H9 (cell line): ENCODE data around the gene RBMS3. TPM values are rescaled to one million over a fixed set of nuclear protein-coding genes. Genes with fewer than 3 reads are reported as not detected.

Source experiments
- DNase-seq: peaks from one replicate; pipeline ENCODE4 v3.0.0-alpha.2; 2017
- H2AFZ ChIP-seq: one replicate; pipeline ENCODE4 v1.6.1; 2013; ENCODE audit warnings: mild to moderate bottlenecking, low read length, control low read depth, moderate library complexity
- H2AK5ac ChIP-seq: 2 replicates; pipeline ENCODE4 v1.6.1; 2013; ENCODE audit warnings: low read length, control low read depth, mixed read lengths; ENCODE audit not compliant: insufficient read length
- H2BK120ac ChIP-seq: one replicate; pipeline ENCODE4 v1.6.1; 2013; ENCODE audit warnings: low read depth, mild to moderate bottlenecking, low read length, control low read depth, inconsistent platforms; ENCODE audit not compliant: poor library complexity, severe bottlenecking
- H2BK12ac ChIP-seq: 2 replicates; pipeline ENCODE4 v1.6.1; 2013; ENCODE audit warnings: low read length, control low read depth, mixed read lengths, low read depth; ENCODE audit not compliant: insufficient read length
- H2BK15ac ChIP-seq: 2 replicates; pipeline ENCODE4 v1.6.1; 2013; ENCODE audit warnings: low read depth, low read length, control low read depth
- H2BK20ac ChIP-seq: one replicate; pipeline ENCODE4 v1.6.1; 2013; ENCODE audit warnings: low read depth, mild to moderate bottlenecking, low read length, control low read depth, inconsistent platforms; ENCODE audit not compliant: poor library complexity, severe bottlenecking
- H2BK5ac ChIP-seq: 2 replicates; pipeline ENCODE4 v1.6.1; 2013; ENCODE audit warnings: low read length, control low read depth, mixed read lengths; ENCODE audit not compliant: insufficient read length
- H3K14ac ChIP-seq: 2 replicates; pipeline ENCODE4 v1.6.1; 2013; ENCODE audit warnings: low read length, control low read depth; ENCODE audit not compliant: insufficient read depth
- H3K18ac ChIP-seq: 2 replicates; pipeline ENCODE4 v1.6.1; 2013; ENCODE audit warnings: low read depth, mild to moderate bottlenecking, mixed read lengths, low read length, control low read depth; ENCODE audit not compliant: insufficient read length
- H3K23ac ChIP-seq: 2 replicates; pipeline ENCODE4 v1.6.1; 2013; ENCODE audit warnings: low read length, control low read depth, mixed read lengths, low read depth; ENCODE audit not compliant: insufficient read length
- H3K23me2 ChIP-seq: 2 replicates; pipeline ENCODE4 v1.6.1; 2013; ENCODE audit warnings: low read depth, mild to moderate bottlenecking, mixed read lengths, low read length, control low read depth; ENCODE audit not compliant: insufficient read length, poor library complexity, severe bottlenecking
- H3K27ac ChIP-seq: 2 replicates; pipeline ENCODE4 v1.5.1; 2013; ENCODE audit warnings: low read length, control low read depth, mixed read lengths, low read depth; ENCODE audit not compliant: insufficient read length
- H3K27me3 ChIP-seq: 2 replicates; pipeline ENCODE4 v1.6.1; 2013; ENCODE audit warnings: low read length, control low read depth, inconsistent platforms; ENCODE audit not compliant: insufficient read depth
- H3K4ac ChIP-seq: 2 replicates; pipeline ENCODE4 v1.6.1; 2013; ENCODE audit warnings: low read depth, mild to moderate bottlenecking, control low read depth, inconsistent platforms, low read length, moderate library complexity
- H3K4me1 ChIP-seq: 2 replicates; pipeline ENCODE4 v1.6.1; 2013; ENCODE audit warnings: low read length, control low read depth, inconsistent platforms; ENCODE audit not compliant: insufficient read depth
- H3K4me2 ChIP-seq: 2 replicates; pipeline ENCODE4 v1.6.1; 2013; ENCODE audit warnings: low read length, control low read depth, mixed read lengths; ENCODE audit not compliant: insufficient read length, insufficient read depth
- H3K56ac ChIP-seq: 2 replicates; pipeline ENCODE4 v1.6.1; 2013; ENCODE audit warnings: low read depth, mild to moderate bottlenecking, mixed read lengths, low read length, control low read depth; ENCODE audit not compliant: insufficient read length
- H3K79me1 ChIP-seq: 2 replicates; pipeline ENCODE4 v1.6.1; 2013; ENCODE audit warnings: low read depth, mild to moderate bottlenecking, moderate library complexity, low read length, control low read depth, inconsistent platforms; ENCODE audit not compliant: insufficient read depth, poor library complexity, severe bottlenecking
- H3K79me2 ChIP-seq: 2 replicates; pipeline ENCODE4 v1.6.1; 2013; ENCODE audit warnings: low read length, control low read depth, inconsistent platforms; ENCODE audit not compliant: insufficient read depth
- H3K9ac ChIP-seq: 2 replicates; pipeline ENCODE4 v1.6.1; 2013; ENCODE audit warnings: low read length, control low read depth, mixed read lengths; ENCODE audit not compliant: insufficient read length; ENCODE audit errors: extremely low read depth
- H3K9me3 ChIP-seq: one replicate; pipeline ENCODE4 v1.6.1; 2013; ENCODE audit warnings: low read depth, low read length, inconsistent platforms; ENCODE audit not compliant: control insufficient read depth
- H3T11ph ChIP-seq: one replicate; pipeline ENCODE4 v1.6.1; 2013; ENCODE audit warnings: mild to moderate bottlenecking, low read length, control low read depth, inconsistent platforms
- H4K20me1 ChIP-seq: one replicate; pipeline ENCODE4 v1.6.1; 2013; ENCODE audit not compliant: control insufficient read depth, insufficient read length, insufficient read depth
- H4K5ac ChIP-seq: 2 replicates; pipeline ENCODE4 v1.6.1; 2013; ENCODE audit warnings: low read depth, mild to moderate bottlenecking, mixed read lengths, low read length, control low read depth; ENCODE audit not compliant: insufficient read length
- H4K8ac ChIP-seq: replicated peaks from 2 replicates; pipeline ENCODE4 v1.6.1; 2013; ENCODE audit warnings: low read length, control low read depth, mixed read lengths, low read depth; ENCODE audit not compliant: insufficient read length
- H4K91ac ChIP-seq: 2 replicates; pipeline ENCODE4 v1.6.1; 2013; ENCODE audit warnings: low read depth, mild to moderate bottlenecking, moderate library complexity, mixed read lengths, low read length, control low read depth; ENCODE audit not compliant: insufficient read length
- H3K27ac Mint-ChIP-seq, 3 experiments: 2 replicates in 2 of 3; 3 replicates in 1 of 3; pipeline ENCODE4 v1.8.0; 2020 to 2021; ENCODE audit warnings: mixed read lengths in 3 of 3, mild to moderate bottlenecking in 1 of 3, moderate library complexity in 1 of 3
- H3K27me3 Mint-ChIP-seq: 2 replicates; pipeline ENCODE4 v1.8.0; 2021; ENCODE audit warnings: low read depth, mild to moderate bottlenecking, moderate library complexity, mixed read lengths
- H3K36me3 Mint-ChIP-seq, 3 experiments: 2 replicates in 2 of 3; 3 replicates in 1 of 3; pipeline ENCODE4 v1.8.0; 2020 to 2021; ENCODE audit warnings: low read depth in 3 of 3, mixed read lengths in 3 of 3; ENCODE audit not compliant: insufficient read depth in 1 of 3
- H3K4me1 Mint-ChIP-seq, 2 experiments: 2 replicates each; pipeline ENCODE4 v1.8.0; 2020; ENCODE audit warnings: mixed read lengths in 2 of 2
- H3K4me3 Mint-ChIP-seq, 2 experiments: 2 replicates in 1 of 2; 3 replicates in 1 of 2; pipeline ENCODE4 v1.8.0; 2020 to 2021; ENCODE audit warnings: mild to moderate bottlenecking in 2 of 2, mixed read lengths in 2 of 2, moderate library complexity in 1 of 2
- H3K9me3 Mint-ChIP-seq, 2 experiments: 2 replicates in 1 of 2; 3 replicates in 1 of 2; pipeline ENCODE4 v1.8.0; 2020; ENCODE audit warnings: mild to moderate bottlenecking in 2 of 2, mixed read lengths in 2 of 2, moderate library complexity in 1 of 2
- WGBS: extraction: QIAGEN DNeasy Blood & Tissue Kit; methylation state at CpG from one replicate; pipeline ENCODE4 v1.1.7; 2013; ENCODE audit warnings: missing lambda C conversion rate, low lambda C conversion rate, mixed read lengths; ENCODE audit not compliant: insufficient read length; ENCODE audit errors: extremely low coverage; 5-methylcytosine and 5-hydroxymethylcytosine counted together
- total RNA-seq: library from RNA; stranded (reverse); gene quantifications from 2 replicates; pipeline ENCODE4 v1.2.1, GENCODE V29; 2021
- TF ChIP-seq, protein P1 (sequence below): fragments of 200-600 bp; sonication (generic); conservative IDR thresholded peaks from 3 replicates; pipeline ENCODE4 v1.8.0; 2021; ENCODE audit warnings: antibody characterized with exemption, mild to moderate bottlenecking

The RBMS3 gene
- total RNA-seq, 1 experiment from 2014 or later: 8.1 TPM

DNA sequence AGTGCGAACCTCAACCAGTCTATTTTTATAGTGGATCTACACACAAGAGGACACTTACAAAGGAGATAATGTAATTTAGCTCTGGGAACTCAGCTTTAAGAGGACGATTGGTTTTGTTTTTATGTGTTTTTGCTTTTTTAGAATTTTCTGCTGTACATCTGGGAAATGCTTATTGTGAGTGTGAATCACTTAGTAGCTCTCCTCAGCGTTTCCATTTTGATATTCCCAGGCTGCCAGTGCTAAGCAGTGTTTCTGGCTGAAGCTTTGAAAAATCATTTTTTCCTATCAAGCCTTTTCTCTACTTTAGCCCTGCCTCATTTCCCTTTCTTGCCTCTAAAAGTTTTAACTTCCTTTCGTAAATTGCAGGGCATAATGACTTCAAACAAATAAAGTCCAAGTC is 117.9 kb downstream of the RBMS3 start:
- Histone ChIP-seq H4K8ac (no peak overlapping the region), H3K23me2 (no peaks in the 10 kb centered on the region), H2BK12ac (no peak overlapping the region), H3K79me1 (no peaks in the 10 kb centered on the region), H3K27me3 (no peaks in the 10 kb centered on the region), H3K79me2 (no peaks in the 10 kb centered on the region), H3K4me2 (no peak overlapping the region), H4K5ac (no peak overlapping the region), H3T11ph (no peak overlapping the region), H2AFZ (no peak overlapping the region), H2BK5ac (no peak overlapping the region), H3K9me3 (no peaks in the 10 kb centered on the region), H4K20me1 (no peaks in the 10 kb centered on the region), H3K14ac (no peak overlapping the region), H3K4me1 (no peaks in the 10 kb centered on the region), H3K56ac (no peak overlapping the region), H3K23ac (no peak overlapping the region), H2AK5ac (no peak overlapping the region), H2BK20ac (no peak overlapping the region), H2BK120ac (no peak overlapping the region), H4K91ac (no peak overlapping the region), H3K9ac (no peak overlapping the region), H2BK15ac (no peak overlapping the region), H3K18ac (no peak overlapping the region), H3K4ac (no peak overlapping the region), H3K27ac (no peak overlapping the region)
- Mint-ChIP-seq H3K4me3 (no peak overlapping the region), H3K9me3 (peaks cover 12 to 16% of the 10 kb centered on the region in 2 experiments), H3K27ac (no peak overlapping the region), H3K27me3 (no peaks in the 10 kb centered on the region), H3K36me3 (peaks cover 11 to 15% (median 14%) of the 10 kb centered on the region in 3 experiments), H3K4me1 (no peaks in the 10 kb centered on the region; a peak in 1 of 4 replicates)
- DNase-seq: no peak
- WGBS: no CpG with 5 or more reads among the region's 4 CpGs
- TF ChIP-seq, protein P1, sequence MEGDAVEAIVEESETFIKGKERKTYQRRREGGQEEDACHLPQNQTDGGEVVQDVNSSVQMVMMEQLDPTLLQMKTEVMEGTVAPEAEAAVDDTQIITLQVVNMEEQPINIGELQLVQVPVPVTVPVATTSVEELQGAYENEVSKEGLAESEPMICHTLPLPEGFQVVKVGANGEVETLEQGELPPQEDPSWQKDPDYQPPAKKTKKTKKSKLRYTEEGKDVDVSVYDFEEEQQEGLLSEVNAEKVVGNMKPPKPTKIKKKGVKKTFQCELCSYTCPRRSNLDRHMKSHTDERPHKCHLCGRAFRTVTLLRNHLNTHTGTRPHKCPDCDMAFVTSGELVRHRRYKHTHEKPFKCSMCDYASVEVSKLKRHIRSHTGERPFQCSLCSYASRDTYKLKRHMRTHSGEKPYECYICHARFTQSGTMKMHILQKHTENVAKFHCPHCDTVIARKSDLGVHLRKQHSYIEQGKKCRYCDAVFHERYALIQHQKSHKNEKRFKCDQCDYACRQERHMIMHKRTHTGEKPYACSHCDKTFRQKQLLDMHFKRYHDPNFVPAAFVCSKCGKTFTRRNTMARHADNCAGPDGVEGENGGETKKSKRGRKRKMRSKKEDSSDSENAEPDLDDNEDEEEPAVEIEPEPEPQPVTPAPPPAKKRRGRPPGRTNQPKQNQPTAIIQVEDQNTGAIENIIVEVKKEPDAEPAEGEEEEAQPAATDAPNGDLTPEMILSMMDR: no peak
